HG03108 (cell line): ENCODE results near the gene SGCG.

Experiments used
- ATAC-seq: cut with Tn5 transposase; IDR thresholded peaks from one replicate; pipeline ENCODE4 v1.9.1; 2021; ENCODE audit warnings: moderate library complexity; ENCODE audit not compliant: unreplicated experiment

Gene SGCG

DNA sequence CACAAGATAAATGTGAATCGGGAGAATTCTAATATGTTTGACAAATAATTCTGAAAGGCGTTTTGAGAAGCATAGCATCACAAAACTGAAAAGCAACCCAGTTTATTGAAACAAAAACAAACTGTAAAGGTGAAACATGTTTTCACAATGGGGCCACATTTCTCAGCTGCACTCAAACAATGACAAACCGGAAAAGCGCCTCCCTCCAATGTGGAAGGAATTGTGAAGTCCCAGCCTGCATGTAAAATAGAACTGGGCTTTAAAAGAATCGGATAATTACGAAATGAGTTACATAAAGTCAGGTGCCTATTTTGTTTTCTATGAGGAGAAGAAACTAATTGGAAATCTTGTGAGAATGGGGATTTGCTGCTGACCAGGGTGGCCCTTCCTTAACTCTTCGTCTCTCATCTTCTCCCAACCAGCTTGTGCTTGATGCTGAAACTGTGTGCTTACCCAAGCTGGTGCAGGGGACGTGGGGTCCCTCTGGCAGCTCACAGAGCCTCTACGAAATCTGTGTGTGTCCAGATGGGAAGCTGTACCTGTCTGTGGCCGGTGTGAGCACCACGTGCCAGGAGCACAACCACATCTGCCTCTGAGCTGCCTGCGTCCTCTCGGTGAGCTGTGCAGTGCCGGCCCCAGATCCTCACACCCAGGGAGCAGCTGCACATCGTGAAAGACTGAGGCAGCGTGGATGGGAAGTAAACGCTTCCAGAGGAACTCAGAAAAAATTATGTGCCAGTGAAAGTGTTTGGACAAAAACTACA, 143.3 kb downstream of the SGCG start:
- ATAC-seq: no peak

DNA sequence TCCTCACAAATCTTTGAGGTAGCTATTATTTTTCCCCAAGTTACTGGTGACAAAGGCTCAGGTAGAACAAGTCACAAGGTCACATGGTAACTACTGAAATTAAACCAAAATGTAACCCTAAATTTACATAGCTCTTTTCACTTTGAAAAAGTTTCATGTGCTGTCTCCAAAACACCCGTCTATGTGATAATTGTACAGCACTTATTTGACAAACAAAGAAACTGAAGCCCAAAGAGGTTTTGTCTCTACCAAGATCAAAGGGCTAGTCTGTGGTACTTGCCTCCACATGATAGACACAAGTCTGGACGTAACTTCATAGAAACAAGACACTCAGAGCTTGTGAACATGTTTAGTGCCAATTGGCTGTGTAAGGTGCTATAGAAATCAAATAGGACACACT, 144.4 kb downstream of the SGCG start:
- no peak for ATAC-seq

DNA sequence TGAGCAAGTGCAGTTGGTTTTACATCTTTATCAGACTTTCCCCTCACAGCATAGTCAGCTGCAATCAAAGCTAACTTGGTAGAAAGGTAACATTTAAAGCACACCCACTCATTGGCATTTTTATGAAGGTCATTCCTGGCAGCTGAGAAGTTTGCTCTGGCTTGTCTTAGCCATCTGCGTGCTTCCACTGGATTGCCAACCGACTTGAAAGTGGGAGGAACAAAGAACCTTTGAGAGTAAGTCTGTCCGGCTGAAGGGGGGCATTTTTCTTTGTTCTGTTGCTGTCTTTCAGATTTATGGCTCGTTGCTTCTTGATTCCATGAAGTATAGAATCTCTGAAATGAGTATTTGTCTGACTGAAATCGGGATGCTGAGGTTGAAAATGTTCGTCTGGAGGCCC, 149.6 kb downstream of the SGCG start:
- no peak for ATAC-seq

DNA sequence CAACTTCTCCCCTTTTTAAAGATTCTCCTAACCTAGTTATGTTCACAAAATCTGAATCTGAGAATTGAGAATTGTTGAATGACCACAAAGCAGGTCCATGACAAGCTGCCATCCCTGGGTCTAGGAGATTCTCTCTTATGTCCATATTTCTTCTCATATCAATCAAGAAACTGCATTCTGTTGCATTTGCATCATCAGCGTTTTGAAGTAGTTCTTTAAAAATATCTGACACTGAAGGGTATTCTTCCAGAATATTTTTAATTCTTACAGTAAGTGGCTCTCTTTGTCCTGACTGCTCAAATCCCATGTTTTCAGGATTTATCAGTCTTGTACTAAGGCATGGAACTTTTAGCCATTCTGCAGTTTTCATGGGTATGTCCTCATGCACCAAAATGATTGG, 158.4 kb downstream of the SGCG start:
- ATAC-seq: no peak

DNA sequence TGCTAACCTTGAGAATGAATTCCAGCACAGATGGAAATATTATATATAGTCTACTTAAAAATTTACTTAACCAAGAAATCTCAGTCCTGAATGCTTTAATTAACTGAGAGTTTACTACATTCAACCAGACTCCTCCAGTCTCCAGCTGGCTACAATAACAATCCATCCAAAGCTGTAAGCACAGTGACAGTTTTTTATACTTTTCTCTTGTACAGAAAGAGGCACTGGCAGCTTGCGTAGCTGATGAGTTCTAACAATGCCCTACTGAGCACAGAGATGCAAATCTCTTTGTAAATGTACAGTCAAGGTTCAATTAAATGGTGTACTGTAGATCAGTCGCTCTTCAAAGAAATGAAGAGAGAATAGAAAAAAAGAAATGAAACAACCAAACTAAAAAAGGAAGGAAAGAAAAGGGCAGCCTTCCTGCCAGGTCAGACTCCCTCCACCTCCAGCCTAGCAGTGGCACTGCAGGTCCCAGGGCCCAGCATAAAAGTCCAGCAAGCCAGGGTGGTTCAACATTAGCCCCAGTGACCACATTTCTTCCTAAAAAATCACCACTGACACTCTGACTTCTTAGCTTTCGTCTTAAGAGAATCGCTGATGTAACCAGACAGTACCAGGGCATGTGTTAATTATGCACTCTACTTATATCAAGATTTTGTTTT, 164.3 kb downstream of the SGCG start:
- no peak for ATAC-seq

DNA sequence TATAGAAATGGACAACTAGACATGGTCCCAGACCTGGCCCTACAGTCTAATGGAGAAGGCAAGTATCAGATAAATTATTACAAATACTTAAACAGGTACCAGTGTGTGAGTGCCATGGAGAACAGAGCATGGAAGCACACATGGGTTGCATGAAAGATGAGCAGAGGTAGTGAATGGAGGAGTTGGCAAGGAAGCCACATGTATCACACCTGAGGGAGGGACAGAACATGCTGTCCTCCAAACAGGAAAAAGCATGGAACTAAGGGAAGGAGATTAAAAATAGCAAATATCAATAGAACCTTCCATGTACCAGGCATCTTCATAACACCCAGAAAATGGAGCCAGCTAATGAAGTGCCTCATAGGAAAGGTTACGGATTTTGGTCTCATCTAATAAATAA, 166.8 kb downstream of the SGCG start:
- ATAC-seq: no peak

DNA sequence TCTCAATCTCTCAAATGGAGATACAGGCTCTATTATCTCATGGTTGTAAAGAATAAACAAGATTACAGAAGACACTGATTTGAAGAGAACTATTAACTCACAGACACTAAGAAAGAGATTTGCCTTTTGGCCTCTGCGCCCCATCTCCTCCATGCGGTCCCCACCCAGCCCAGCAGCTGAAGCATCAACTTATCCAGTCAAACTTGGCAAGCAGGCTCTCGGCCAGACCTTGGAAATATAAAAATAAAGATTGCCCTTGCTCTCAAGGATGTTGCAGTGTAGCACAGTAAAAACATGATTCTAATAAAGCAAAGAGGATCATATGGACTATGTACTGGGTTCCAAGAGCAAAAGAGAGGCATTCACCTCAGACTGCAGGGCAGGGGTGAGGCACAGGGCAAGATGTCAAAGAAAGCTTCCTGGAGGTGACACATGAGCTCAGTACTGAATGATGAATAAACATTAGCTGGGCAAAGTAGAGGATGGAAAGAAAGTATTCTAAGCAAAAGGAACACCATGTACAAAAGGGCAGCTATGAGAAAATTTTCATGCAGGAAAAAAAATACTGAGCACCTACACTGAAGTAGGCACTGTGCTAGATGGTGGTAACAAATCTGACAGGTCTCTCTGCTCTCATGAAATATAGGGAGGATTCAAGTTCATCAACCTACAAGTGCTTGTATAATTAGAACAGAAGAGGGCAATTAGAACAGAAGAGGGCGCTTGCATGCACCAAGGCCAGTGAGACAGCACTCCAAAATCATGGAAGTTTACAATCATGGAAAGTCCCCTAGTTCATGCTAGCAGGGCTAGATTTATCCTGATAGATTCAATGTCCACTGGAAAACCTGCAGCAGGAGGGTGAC, 167.7 kb downstream of the SGCG start:
- ATAC-seq: no peak

DNA sequence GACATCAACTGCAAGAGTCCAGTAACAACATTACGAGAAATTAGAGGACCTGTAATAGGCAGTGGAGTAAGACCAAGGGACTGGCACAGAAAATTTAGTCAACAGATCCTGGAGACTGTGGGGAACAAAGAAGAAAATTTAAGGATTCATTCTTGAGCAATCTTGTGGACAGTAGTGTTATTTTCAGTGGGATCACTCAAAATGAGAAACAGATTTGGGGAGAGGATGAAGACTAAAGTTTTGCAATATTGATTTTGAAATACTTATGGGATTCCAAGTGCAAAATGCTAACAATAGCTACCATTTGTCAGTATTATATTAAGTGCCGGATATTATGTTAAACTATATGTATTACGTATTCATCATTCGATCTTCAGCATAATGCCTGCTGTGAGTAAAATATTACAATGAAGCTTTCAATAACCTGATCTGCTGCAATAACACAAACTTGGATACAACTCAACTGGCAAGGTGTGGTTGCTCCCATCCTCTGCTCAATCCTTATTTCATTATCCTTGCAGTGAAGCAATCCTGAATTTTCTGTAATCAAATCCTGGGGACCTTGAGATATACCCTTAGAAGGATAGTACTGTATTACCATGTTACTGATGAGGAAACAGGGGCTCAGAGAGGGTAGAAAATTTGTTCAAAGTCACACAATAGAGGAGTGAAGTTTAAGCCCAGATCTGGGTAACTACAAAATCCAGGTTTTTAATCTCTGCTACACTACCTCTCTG, 168.6 kb downstream of the SGCG start:
- no peak for ATAC-seq

DNA sequence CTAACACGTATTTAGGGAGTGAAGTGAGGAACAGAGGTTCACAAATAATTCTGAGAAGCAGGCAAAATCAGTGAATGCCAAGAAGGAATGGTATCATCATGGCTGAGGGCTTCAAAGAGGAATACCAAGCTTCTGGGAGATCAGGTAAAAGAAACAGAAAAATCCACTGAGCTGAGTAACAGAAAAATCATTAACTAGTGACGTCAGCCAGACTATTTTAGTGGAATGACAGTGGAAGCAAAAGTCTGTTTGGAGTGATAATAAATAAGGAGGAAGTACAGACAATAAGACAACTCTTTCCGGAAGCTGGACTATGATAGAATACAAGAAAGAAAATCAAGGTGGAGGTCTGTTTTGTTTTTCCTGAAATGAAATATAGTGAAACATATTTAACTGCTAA, 169.2 kb downstream of the SGCG start:
- ATAC-seq: no peak

DNA sequence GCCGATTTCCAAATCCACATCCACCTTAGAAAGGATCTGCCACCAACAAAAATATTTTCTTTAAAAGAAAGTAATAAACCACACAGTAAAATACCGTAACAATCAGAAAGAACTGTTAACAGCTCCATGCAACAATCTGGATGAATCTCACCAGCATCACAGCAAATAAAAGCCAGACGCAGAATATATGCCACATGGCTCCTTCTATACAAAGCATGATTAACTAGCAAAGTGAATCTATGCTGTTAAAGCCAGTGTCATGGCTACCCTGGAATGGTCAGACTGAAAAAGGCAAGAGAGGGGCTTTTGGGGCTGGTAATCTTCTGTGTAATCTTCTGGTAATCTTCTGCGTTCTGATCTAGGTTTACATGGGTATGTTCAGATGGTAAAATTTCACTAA, 171.4 kb downstream of the SGCG start:
- ATAC-seq: no peak

DNA sequence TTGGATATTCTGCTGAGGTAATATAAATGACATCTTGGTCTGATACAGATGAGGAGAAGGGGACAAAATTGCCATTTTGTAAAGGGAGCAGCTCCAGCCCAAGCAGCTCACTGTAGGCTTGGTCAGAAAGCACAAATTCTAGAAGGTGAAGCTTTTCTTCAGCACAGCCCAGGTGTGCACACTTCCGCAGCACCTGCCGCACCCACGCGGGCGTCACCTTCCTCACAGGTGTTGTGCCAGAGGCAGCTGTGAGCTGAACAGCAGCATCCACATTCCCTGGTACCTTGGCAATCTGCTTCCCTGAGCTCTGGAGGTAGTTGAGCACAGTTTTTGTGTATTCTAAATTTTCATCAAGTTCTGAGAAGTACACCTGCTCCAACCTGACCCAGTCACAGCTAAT, 173.7 kb downstream of the SGCG start:
- no peak for ATAC-seq

DNA sequence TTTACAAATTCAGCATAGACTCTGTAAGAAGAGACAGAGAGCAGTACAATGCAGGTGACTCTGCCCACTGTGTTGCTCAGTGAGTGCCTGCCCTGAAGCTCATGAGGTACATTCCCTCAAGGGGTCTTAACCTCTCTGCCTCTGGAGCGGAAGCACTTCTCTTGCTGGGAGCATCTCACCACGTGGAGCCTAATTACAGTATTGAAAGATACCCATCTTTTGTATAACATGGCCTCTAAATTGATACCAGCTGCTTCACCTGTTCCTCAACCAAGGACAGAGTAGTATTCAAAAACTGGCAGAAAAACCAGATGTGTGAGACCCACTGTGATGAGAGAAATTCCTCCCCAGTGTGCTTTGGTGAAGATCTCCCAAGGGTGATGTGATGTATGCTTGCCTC, 175.6 kb downstream of the SGCG start:
- ATAC-seq: no peak

DNA sequence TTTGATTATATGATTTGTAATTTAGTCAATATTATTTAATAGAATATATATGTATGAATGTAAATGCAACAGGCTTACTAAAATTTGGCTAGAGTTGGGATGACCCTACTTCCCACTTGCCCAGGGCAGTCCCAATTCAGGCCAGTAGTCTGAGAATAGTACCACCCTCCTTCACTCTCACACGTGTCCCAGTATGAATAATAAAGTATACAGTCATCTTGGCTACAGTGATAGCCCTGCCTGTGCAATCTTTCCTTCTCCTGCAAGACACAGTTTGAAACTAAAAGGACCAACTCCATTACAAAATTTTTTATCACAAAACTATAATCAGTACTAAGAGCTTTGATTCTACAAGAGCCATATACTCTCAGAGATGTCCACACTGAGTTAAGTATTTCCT, 176.6 kb downstream of the SGCG start:
- no peak for ATAC-seq

DNA sequence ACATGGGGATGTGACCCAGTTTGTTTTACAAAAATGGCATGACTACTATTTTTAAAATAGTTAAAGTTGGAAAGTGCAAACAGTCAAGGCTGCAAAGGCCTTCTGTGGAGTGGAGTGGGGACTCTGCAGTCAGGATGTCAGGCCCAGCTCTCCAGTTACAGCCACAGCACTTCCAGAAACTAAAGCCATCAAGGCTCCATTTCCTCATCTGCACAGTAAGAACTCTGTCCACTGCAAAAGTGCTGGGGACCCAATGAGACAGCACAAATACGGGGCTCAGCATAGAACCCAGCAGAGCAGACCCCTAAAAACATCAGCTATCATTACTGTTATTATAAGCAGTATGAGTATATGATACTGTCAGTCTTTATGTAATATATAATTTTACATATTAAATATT, 179.1 kb downstream of the SGCG start:
- no peak for ATAC-seq

DNA sequence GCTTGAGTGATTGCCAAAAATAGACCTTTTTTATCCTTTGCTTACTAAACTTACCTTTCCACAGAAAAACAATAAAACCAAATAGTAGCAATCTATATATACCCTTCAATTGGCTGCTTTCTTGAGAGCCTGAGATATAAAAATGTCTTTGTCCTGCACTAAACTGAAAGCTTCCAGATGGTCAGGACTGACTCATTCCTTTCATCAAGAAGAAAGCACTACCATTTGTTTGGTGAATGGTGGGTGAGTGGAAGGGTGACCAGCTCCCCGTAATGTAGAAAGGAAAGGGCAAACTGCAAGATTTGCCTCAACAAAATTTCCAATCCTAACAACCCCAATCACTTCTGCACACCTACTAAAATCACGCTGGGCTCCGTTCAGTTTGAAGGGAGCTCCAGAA, 184.9 kb downstream of the SGCG start:
- no peak for ATAC-seq

DNA sequence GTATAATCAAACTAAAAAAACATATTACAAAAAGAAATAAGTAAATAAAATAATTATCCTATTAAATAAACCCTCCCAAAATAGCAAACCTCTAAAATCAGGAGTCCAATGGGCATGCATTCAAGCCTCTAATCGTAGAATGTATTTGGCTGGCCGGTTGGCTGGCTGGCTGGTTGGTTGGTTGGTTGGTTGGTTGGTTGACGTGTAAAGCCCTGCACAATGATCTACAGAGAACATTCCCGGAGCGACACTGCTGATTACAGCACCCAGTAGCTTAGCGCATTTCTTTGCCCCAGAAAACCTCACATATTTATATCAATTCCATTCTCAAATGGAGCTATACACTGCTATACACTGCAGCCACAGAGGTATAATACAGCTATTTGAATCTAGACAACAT, 187.1 kb downstream of the SGCG start:
- no peak for ATAC-seq

DNA sequence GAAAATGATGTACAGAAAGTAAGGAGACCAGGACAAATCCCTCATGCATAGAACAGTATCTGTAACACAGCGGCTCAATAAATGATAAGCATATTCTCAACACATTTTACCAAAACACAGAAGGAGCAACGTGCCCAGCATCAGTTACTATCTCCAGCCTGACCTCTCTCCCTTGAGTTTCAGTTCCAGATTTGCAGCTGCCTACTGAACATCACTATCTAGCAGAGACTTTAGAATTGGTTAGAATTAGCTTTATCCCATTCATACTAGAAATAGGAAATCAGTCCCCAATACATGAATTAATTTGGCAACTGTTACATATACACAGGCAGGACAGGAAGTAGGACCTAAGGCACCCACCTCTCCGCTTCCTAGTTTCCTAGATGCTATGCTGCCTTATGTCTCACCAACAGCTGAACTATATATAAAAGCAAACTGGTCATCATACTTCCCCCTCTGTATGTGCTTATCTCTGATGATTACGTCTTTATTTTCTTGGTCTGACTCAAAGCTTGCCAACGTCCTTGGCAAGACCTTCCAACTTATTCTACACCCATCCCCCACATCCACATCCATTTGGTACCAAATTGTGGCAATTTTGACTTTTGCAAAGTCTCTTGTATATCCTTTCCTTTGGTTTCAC, 191.6 kb downstream of the SGCG start:
- ATAC-seq: no peak
